Tongue (tissue), 2 donors: Measurements from ENCODE around the gene CDC34. TPM values are rescaled to one million over a fixed set of nuclear protein-coding genes. Genes with fewer than 3 reads are reported as not detected.
A peak's percentile ranks its signal among the peaks of the same experiment; 100 is the strongest.

Experiments
- DNase-seq: peaks from one replicate; pipeline ENCODE4 v3.0.0-alpha.2; 2015
- total RNA-seq: library from RNA; depleted of rRNA; stranded (reverse); fragments of >200 nt; gene quantifications from one replicate; pipeline ENCODE4 v1.2.3, GENCODE V29; 2014

The CDC34 gene
- total RNA-seq, 1 donor from 2014 or later = 64.1 TPM

DNA sequence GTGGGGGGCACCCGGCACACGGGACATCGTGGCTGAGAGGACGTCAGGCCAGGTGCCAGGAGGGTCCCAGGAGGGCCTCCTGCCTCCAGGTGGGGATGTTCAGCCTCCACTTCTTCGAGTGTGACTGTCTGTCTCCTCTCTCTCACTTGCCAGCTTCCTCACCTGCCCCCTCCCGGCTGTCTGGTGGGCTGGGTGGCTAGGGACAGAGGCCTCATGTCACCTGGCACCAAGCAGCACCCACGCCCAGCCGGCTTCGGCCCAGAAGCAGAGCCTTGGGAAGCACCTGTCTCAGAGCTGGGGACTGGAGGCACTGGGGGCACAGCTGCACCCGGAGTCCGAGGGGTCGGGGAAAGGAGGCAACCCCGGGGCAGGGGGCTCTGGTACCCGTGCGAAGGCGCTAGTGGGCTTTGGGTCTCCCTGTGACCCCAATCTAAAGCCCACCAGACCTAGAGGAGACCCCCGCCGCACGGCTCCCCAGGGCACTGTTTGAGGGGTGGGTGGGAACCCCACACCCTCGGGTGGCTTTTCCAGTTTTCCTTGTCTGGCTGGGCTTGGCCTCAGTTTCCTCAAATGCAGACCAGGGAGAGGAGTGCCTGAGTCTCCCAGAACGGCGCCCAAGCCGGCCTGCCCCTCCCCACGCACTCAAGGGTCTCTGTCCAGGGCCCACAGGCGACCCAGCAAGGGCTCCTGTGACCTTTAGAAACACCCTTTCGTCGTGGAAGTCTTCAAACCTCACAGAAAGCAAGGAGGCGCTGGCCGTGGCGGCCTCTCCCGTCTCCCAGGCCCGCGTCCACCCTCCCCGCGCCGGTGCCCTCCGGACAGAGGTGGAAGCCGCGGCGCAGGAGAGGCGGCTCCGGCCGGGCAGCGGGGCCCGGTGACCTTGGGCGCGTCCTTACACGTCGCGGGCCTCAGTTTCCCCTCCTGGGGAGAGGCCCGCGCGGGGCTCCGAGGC is 57.5 kb downstream of the CDC34 start:
- DNase-seq = peak; percentile 8

GRCh38 chr19:589693-590395 is 58.3 kb downstream of the CDC34 start, which contains the start of gene HCN2:
TSS of gene HCN2 (plus strand) at chr19:589881. CDS start at chr19:589946, 65 bp downstream.
- DNase-seq = no peak

DNA sequence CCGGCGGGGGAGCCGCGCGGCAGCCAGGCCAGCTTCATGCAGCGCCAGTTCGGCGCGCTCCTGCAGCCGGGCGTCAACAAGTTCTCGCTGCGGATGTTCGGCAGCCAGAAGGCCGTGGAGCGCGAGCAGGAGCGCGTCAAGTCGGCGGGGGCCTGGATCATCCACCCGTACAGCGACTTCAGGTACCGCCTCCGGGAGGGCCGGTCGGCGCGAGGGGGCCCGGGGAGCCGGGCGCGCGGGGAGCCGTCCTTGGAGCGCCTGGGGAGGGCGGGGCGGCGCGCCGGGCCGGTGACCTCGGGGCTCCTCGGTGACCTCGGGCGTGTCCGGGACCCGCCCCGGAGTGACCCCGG is 58.8 kb downstream of the CDC34 start:
- DNase-seq = peak; percentile 16

- no peak for DNase-seq
These were observed 59.2 kb downstream of the CDC34 start for GRCh38 chr19:590750-591098.

GRCh38 chr19:591099-591958 is 59.8 kb downstream of the CDC34 start:
- DNase-seq = peak; percentile 64

Other genes with a start within 250 kb of the CDC34 start
- gene PLPP2, start 240.4 kb upstream of the CDC34 start, total RNA-seq = 13.0 TPM
- 9.2 TPM for gene MIER2, start 187.0 kb upstream of the CDC34 start, total RNA-seq
- 1.6 TPM for gene C2CD4C, start 122.6 kb upstream of the CDC34 start, total RNA-seq
- 18.3 TPM for gene SHC2, start 70.7 kb upstream of the CDC34 start, total RNA-seq
- 1.1 TPM for gene MADCAM1, start 35.3 kb upstream of the CDC34 start, total RNA-seq
- gene TPGS1, start 24.3 kb upstream of the CDC34 start, total RNA-seq = 34.5 TPM
- not detected for gene GZMM, start 12.3 kb downstream of the CDC34 start, total RNA-seq
- 236 TPM for gene BSG, start 40.8 kb downstream of the CDC34 start, total RNA-seq
- 0.41 TPM for gene HCN2, start 58.1 kb downstream of the CDC34 start, total RNA-seq
- 25.1 TPM for gene POLRMT, start 101.8 kb downstream of the CDC34 start, total RNA-seq
- gene FGF22, start 108.1 kb downstream of the CDC34 start, total RNA-seq = not detected
- 30.9 TPM for gene RNF126, start 131.5 kb downstream of the CDC34 start, total RNA-seq
- gene FSTL3, start 144.6 kb downstream of the CDC34 start, total RNA-seq = 47.8 TPM
- 0.82 TPM for gene PRSS57, start 163.7 kb downstream of the CDC34 start, total RNA-seq
- 52.9 TPM for gene PALM, start 177.2 kb downstream of the CDC34 start, total RNA-seq
- 2.9 TPM for gene MISP, start 219.4 kb downstream of the CDC34 start, total RNA-seq